Hematopoietic multipotent progenitor cell treated with erythropoietin and hydrocortisone succinate and interleukin-3 and kit ligand, for 8 days (in vitro differentiated cells): ENCODE measurements around the gene OR51E2.
"Not testable (repeated sequence)": the region's sequence is repeated elsewhere in the genome, so short reads cannot be mapped to it uniquely, and the experiment has no call there.

Experiments
- DNase-seq: peaks from one replicate; pipeline ENCODE4 v3.0.0-alpha.2; 2015

OR51E2 gene

DNA sequence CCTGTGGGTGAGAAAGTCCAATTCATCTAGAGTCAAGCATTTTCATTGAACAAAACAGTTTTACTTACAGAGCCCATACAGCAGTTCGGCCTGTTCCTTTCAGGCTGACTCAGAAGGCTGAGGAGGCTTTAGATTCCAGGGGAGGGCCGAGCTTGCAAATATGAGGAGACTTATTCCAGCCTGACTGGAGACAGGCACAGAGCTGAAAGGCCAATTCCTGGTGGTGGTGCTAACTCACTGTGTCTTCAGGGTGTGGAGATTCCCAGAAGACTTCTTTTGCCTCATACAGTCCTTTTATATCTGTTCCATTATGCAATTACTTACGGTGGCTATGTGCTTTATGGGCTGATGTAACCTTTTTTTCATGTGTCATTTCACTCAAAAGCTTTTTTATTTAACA lies at the start of gene OR51E2:
Gene OR51E2 (minus strand): TSS at position 269 of the 400 bp plus-strand sequence. CDS start 15,142 bp downstream, outside the sequence.
- no peak for DNase-seq

GRCh38 chr11:4740735-4741134 lies 43.1 kb upstream of the OR51E2 start:
- no peak for DNase-seq

DNA sequence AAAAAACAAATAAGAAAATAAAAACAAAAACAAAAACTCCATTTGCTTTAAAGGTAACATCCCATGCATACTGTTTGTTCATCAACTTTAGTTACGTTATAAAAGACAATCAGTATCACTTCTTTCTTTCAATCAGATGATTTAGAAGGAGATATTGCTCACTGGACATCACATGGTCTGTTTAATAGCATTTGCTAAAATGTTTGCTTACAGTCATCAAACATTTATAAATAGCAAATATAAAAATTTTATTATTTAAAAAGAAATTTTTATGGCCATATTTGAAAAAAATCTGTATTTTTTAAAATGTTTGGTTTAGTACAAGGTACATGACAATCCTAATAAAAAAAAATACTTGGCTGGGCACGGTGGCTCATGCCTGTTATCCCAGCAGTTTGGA lies 29.5 kb upstream of the OR51E2 start:
- DNase-seq: no peak

- not testable (repeated sequence) for DNase-seq
Observed at GRCh38 chr11:4722616-4723534, 25.2 kb upstream of the OR51E2 start.

DNA sequence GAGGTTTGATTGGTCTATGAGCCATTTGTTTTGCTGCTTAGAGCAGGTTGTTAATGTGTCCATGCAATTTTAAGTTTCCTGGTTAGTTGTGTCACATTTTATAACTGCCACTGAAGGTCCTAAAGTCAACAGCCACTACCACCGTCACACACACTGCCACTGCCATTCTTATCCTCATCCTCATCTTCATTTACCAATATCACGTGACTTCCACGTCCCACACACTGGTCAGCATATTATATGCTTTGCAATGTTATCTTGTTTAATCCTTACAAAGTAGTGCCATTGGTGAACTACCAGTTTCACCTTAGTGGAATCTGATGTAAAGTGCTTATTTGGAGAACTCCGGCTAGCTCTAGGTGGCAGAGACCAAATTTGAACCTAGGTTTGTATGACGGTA lies 16.6 kb upstream of the OR51E2 start:
- no peak for DNase-seq

- DNase-seq: no peak
Observed at GRCh38 chr11:4713241-4713640, 15.6 kb upstream of the OR51E2 start.

DNA sequence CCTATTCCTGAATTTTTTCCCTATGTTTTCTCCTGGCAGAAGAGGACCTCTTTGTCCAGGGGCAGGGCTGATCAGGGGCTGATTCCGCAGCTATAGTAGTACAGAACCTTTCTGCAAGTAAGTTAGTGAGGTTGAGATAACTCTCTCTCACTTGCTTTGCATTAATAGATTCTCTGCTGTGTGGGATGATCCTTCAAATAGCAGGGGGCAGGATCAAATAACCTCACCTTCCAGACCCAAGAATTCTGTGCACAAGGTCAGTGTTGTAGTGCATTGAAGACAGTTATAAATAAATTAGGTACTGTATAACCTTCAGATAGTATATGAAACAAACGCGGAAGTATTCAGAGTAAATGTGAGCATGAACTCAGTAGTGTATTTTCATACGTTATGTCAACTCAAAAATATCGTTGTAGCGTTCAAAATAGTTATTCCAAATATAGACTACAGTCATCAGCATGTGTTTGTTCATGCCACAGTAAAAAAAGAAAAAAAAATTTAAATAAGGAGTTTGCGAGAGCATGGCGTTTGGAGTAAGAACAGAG lies 7.2 kb upstream of the OR51E2 start:
- DNase-seq: no peak

- no peak for DNase-seq
Observed at GRCh38 chr11:4704054-4704789, 6.6 kb upstream of the OR51E2 start, which contains the start of gene MMP26. TSS of gene MMP26 (plus strand) at chr11:4704784.

GRCh38 chr11:4700436-4700820 lies 2.8 kb upstream of the OR51E2 start:
- no peak for DNase-seq

- DNase-seq: no peak
Observed at GRCh38 chr11:4699697-4700435, 2.2 kb upstream of the OR51E2 start.

DNA sequence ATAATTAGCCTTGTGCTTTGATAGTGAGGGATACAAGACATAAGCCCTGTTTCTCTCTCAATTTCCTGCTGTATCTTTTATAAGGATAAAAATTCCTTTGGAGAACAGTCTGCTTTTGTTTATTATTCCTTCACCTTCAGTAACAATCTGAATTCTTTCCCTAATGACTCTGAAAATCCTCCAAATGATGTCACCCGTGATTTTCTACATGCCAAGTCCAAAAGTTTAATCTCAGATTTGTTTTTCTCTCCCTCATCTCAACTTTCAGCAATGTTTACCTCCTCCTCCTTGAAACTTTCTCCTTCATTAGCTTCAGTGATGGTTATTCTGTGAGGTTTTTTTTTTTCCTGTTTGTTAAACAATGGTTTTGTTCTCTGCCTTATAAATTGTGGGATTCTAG lies 2.2 kb downstream of the OR51E2 start:
- DNase-seq: no peak

DNA sequence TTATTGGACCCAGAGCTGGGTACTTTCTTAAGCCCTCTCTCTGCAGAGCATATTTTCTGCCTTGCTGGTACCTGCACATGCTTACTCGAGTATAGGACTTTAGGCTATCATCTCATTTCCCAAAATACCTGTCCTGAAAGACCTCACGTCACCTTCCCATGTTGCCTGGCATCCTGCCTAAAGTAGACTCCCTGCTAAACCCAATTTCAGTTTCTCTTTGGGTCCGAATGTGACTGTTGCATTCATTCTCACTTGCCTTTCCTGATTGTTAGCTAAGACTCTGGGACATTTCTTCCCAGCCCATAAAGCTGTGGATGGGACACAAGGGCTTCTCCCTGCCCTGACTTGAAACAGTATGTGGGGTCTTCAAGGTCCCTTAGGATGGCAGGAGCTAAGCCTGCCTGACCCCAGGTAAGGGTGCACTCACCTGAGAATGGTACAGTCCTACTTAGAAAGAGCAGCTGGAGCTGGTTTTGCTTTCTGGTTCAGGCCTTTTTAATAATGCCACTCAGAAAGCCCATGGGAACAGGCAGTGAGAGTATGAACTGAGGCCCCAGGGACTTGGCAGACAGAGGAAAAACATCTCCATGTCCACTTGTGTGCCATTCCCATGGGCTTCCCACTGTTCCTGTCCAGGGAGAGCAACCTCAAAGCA lies 12.9 kb downstream of the OR51E2 start:
- DNase-seq: no peak

GRCh38 chr11:4682623-4683419 lies 14.8 kb downstream of the OR51E2 start:
- DNase-seq: no peak

DNA sequence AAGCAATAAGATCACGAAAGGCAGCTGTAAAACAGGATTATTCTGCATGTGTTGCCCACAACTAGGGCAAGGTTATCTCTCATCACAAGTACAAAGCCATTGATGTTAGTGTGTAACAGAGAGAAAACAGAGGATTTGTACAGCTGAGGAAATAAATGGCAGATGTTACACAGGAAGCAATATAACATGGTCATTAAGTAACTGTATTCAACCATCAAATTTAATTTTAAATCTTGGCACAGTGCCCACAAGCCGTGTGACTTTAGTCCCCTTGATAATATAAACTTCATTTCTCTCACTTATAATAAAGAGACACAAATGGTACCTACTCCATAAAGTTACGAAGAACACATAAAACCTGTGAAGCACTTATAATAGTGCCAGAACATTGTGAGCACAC lies 17.3 kb downstream of the OR51E2 start:
- no peak for DNase-seq

GRCh38 chr11:4677948-4678347 lies 19.7 kb downstream of the OR51E2 start:
- DNase-seq: no peak

DNA sequence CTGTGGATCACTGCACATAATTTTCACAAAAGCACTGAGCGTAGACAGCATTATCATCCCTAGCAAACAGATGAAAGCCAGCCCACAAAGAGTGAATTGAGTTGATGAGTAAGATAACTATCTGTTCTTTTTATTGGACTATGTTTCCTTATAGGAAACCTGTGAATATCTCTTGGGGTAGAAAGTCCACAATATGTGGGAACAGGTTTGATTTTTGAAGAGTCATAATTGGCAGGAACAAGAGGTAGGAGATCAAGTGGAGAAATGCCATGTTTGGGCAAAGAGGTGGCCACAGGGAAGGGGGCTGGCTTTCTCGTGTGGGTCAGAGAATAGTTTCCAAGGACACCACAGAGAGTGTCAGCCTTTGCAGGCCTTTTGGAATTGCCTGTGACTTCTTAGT lies 23.9 kb downstream of the OR51E2 start:
- no peak for DNase-seq

DNA sequence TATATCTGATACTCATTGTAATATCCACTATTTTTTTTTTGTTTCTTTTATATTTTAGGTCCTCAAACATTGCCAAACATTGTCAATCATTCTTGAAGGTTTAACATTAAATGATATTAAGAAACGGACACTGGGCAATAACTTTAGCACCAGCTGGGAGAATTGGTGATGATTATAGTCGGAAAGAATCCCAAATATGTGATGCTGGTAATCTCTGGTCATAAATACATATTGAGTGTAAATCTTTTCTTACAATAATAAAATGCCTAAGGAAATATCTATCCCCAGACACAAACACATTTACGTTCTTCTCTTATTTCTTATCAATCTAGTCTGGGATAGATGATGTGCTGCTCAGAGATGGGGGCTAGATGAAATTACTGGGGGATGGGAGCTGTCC lies 25.2 kb downstream of the OR51E2 start:
- no peak for DNase-seq

DNA sequence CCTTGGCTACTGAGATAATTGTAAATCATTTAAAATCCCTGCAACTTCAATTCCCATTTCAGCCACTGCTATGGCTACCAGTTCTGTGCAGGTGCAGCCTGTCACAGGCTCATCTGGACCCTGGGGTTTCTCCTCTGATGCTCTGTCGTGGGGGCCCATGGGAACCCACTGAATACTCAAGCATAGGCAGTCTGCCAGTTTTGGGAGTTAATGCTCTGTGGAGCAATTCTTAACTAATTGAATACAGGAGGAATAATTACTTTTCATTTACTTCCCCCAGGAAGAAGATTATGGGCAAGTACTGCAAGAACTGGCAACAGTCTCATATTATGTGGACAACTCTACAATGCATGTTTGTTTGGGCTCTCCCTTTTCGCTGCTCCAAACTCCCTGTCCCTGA lies 25.9 kb downstream of the OR51E2 start:
- no peak for DNase-seq

GRCh38 chr11:4665424-4665823 lies 32.2 kb downstream of the OR51E2 start:
- DNase-seq: no peak

DNA sequence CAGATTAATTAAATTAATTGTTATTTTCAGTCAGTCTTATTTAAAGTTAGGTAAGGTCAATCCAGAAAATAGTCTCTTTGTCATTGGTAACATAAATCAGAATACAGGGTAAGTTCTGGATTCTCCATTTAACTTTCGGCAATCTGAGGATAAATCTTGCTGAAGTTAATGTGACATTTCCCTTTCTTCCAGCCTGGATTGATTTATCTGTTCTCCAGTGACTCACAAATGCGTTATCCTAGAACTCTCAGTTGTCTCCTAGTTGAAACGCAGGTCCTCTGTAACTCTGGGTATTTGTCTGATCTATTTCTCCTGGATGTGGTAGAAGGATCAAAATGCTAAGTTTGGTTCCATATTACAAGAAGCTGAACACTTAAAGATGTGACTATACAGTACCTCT lies 32.9 kb downstream of the OR51E2 start:
- no peak for DNase-seq

DNA sequence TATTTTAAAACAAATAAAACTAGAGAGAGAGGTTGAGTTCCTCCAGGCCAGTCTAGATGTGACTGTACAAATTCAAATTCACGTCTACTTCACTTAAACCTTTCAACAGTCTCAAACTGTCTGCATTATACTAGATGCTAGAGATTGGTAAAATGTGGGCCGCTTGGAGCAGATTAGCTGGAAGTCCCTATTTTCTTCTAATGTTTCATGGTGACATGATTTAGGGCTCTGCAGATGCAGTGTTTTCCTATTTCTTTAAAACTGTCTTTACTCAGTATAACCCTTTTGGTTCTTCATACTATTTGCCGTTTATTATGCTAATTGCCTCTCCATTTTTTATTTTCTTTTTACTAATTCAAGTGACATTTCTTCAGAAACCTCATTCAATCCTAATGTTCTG lies 33.5 kb downstream of the OR51E2 start:
- DNase-seq: no peak

- DNase-seq: no peak
Observed at GRCh38 chr11:4662876-4663275, 34.8 kb downstream of the OR51E2 start.
